H1 (cell line): ENCODE results near the gene TMEM163. TPM values are rescaled to one million over a fixed set of nuclear protein-coding genes. Genes with fewer than 3 reads are reported as not detected.

ENCODE experiments used
- CTCF ChIA-PET: fragments of 300-600 bp; sonication (Branson Sonifier 250); formaldehyde crosslinking; loops from one replicate; lab custom pipeline; 2021; ENCODE audit not compliant: partially characterized antibody; lab: Charles Lee
- POLR2A ChIA-PET: fragments of 300-600 bp; sonication (Branson Sonifier 250); formaldehyde crosslinking; loops from one replicate; lab custom pipeline; 2021; ENCODE audit warnings: inconsistent platforms; ENCODE audit not compliant: partially characterized antibody; lab: Charles Lee
- DNase-seq, 2 experiments: peaks; one replicate each; pipeline versions ENCODE4 v3.0.0 to v3.0.0-alpha.2; 2010 to 2022; ENCODE audit warnings: low spot score in 2 of 2, low read depth in 1 of 2, mixed read lengths in 1 of 2
- FAIRE-seq: peaks from 2 replicates; lab custom pipeline; 2011; peaks lifted over from hg19 to GRCh38; lab: Jason Lieb, UNC
- H2AFZ ChIP-seq: 2 replicates; pipeline ENCODE4 v1.8.1; 2012; ENCODE audit warnings: low read length, inconsistent platforms
- H2AK5ac ChIP-seq: 2 replicates; pipeline ENCODE4 v1.6.1; 2013; ENCODE audit warnings: low read depth, low read length
- H2BK120ac ChIP-seq: replicated peaks from 2 replicates; pipeline ENCODE3; 2013; ENCODE audit warnings: low read depth, low read length, inconsistent platforms
- H2BK12ac ChIP-seq: 2 replicates; pipeline ENCODE4 v1.6.1; 2013; ENCODE audit warnings: low read depth, low read length
- H2BK15ac ChIP-seq: 2 replicates; pipeline ENCODE4 v1.6.1; 2013; ENCODE audit warnings: low read length
- H2BK20ac ChIP-seq: 2 replicates; pipeline ENCODE4 v1.6.1; 2013; ENCODE audit warnings: low read length
- H2BK5ac ChIP-seq: 2 replicates; pipeline ENCODE4 v1.6.1; 2013; ENCODE audit warnings: low read depth, low read length
- H3K14ac ChIP-seq: 2 replicates; pipeline ENCODE4 v1.6.1; 2013; ENCODE audit warnings: inconsistent platforms; ENCODE audit not compliant: insufficient read length
- H3K18ac ChIP-seq: 2 replicates; pipeline ENCODE4 v1.6.1; 2013; ENCODE audit warnings: low read length; ENCODE audit errors: extremely low read depth
- H3K23ac ChIP-seq: 2 replicates; pipeline ENCODE4 v1.6.1; 2013; ENCODE audit warnings: inconsistent platforms; ENCODE audit not compliant: insufficient read length
- H3K23me2 ChIP-seq: 2 replicates; pipeline ENCODE4 v1.6.1; 2013; ENCODE audit warnings: low read depth, low read length
- H3K27ac ChIP-seq: 2 replicates; pipeline ENCODE4 v1.6.1; 2011; ENCODE audit warnings: low read depth, low read length, inconsistent platforms
- H3K27me3 ChIP-seq, 4 experiments: replicated peaks in 1 of 4; 1 replicate in 1 of 4; 2 replicates in 3 of 4; pipeline versions ENCODE4 v1.6.1 to v1.8.1; 2011 to 2013; ENCODE audit warnings: low read length in 3 of 4, mild to moderate bottlenecking in 3 of 4, inconsistent platforms in 2 of 4, mixed read lengths in 2 of 4, moderate library complexity in 1 of 4; ENCODE audit not compliant: control insufficient read depth in 3 of 4, insufficient read depth in 3 of 4; ENCODE audit errors: extremely low read depth in 1 of 4
- H3K36me3 ChIP-seq, 4 experiments: 2 replicates each; pipeline versions ENCODE4 v1.6.1 to v1.8.1; 2011 to 2013; ENCODE audit warnings: mild to moderate bottlenecking in 4 of 4, low read length in 3 of 4, moderate library complexity in 2 of 4, control low read depth in 1 of 4, inconsistent platforms in 1 of 4; ENCODE audit not compliant: insufficient read depth in 4 of 4, control insufficient read depth in 2 of 4
- H3K4ac ChIP-seq: replicated peaks from 2 replicates; pipeline ENCODE3; 2013; ENCODE audit warnings: low read length, low read depth, mixed read lengths, inconsistent platforms; ENCODE audit not compliant: insufficient read length
- H3K4me1 ChIP-seq, 4 experiments: replicated peaks in 1 of 4; 1 replicate in 1 of 4; 2 replicates in 3 of 4; pipeline versions ENCODE4 v1.6.1 to v1.8.1; 2011 to 2013; ENCODE audit warnings: low read length in 3 of 4, inconsistent platforms in 2 of 4, mixed read lengths in 1 of 4; ENCODE audit not compliant: insufficient read depth in 4 of 4, control insufficient read depth in 3 of 4
- H3K4me2 ChIP-seq, 2 experiments: 2 replicates each; pipeline versions ENCODE4 v1.6.1 to v1.8.1; 2011 to 2013; ENCODE audit warnings: low read depth in 2 of 2, low read length in 2 of 2, control low read depth in 1 of 2, inconsistent platforms in 1 of 2, mild to moderate bottlenecking in 1 of 2; ENCODE audit not compliant: insufficient read depth in 1 of 2
- H3K4me3 ChIP-seq, 4 experiments: fragments of 200-600, 300-600 bp in 1 of 4; sonication (generic), shearing (Covaris generic), sonication (Bioruptor Twin) in 1 of 4; 2 replicates each; pipeline versions ENCODE4 v1.5.1 to v1.8.1; 2011 to 2016; ENCODE audit warnings: low read length in 4 of 4, low read depth in 3 of 4, control low read depth in 2 of 4, inconsistent platforms in 2 of 4, mild to moderate bottlenecking in 2 of 4, mixed read lengths in 1 of 4, moderate library complexity in 1 of 4; ENCODE audit not compliant: insufficient read depth in 2 of 4; ENCODE audit errors: extremely low read depth in 1 of 4
- H3K56ac ChIP-seq: replicated peaks from 2 replicates; pipeline ENCODE3; 2013; ENCODE audit warnings: low read depth, mild to moderate bottlenecking, mixed read lengths, low read length, inconsistent platforms; ENCODE audit not compliant: insufficient read length
- H3K79me1 ChIP-seq: 2 replicates; pipeline ENCODE4 v1.6.1; 2013; ENCODE audit warnings: low read depth, low read length, control low read depth
- H3K79me2 ChIP-seq, 2 experiments: 2 replicates each; pipeline versions ENCODE4 v1.6.1 to v1.8.1; 2012 to 2013; ENCODE audit warnings: low read length in 2 of 2, mild to moderate bottlenecking in 2 of 2, inconsistent platforms in 1 of 2; ENCODE audit not compliant: insufficient read depth in 2 of 2, control insufficient read depth in 1 of 2
- H3K9ac ChIP-seq, 4 experiments: replicated peaks in 1 of 4; 1 replicate in 1 of 4; 2 replicates in 3 of 4; pipeline versions ENCODE4 v1.6.1 to v1.8.1; 2011 to 2013; ENCODE audit warnings: low read depth in 3 of 4, low read length in 3 of 4, control low read depth in 2 of 4, mild to moderate bottlenecking in 2 of 4, moderate library complexity in 2 of 4, inconsistent platforms in 1 of 4; ENCODE audit errors: extremely low read depth in 1 of 4
- H3K9me3 ChIP-seq, 2 experiments: 2 replicates each; pipeline versions ENCODE4 v1.6.1 to v1.8.1; 2012 to 2013; ENCODE audit warnings: mild to moderate bottlenecking in 2 of 2, moderate library complexity in 2 of 2, control low read depth in 1 of 2, inconsistent platforms in 1 of 2, low read depth in 1 of 2, low read length in 1 of 2, mixed read lengths in 1 of 2; ENCODE audit not compliant: insufficient read depth in 2 of 2
- H4K20me1 ChIP-seq, 2 experiments: replicated peaks in 1 of 2; 2 replicates each; pipeline versions ENCODE3 to v1.8.1; 2011 to 2013; ENCODE audit warnings: inconsistent platforms in 2 of 2, low read length in 2 of 2, mild to moderate bottlenecking in 1 of 2; ENCODE audit not compliant: insufficient read depth in 2 of 2, control insufficient read depth in 1 of 2
- H4K5ac ChIP-seq: 2 replicates; pipeline ENCODE4 v1.6.1; 2013; ENCODE audit warnings: low read length, low read depth, mixed read lengths, inconsistent platforms; ENCODE audit not compliant: insufficient read length
- H4K8ac ChIP-seq: 2 replicates; pipeline ENCODE4 v1.8.0; 2013; ENCODE audit warnings: mild to moderate bottlenecking, moderate library complexity, low read length, inconsistent platforms; ENCODE audit not compliant: insufficient read depth; ENCODE audit errors: extremely low read depth
- H4K91ac ChIP-seq: replicated peaks from 2 replicates; pipeline ENCODE3; 2013; ENCODE audit warnings: low read length, mixed read lengths, inconsistent platforms; ENCODE audit not compliant: insufficient read length
- BACH1 ChIP-seq: IDR thresholded peaks from 2 replicates; pipeline ENCODE4 v1.6.1; 2012; ENCODE audit warnings: low read length, improper control_type of control experiment
- BCL11A ChIP-seq, 2 experiments: IDR thresholded peaks; one replicate each; pipeline ENCODE4 v1.6.1; 2011; ENCODE audit warnings: low read depth in 2 of 2, low read length in 2 of 2, mild to moderate bottlenecking in 2 of 2
- CBX8 ChIP-seq: fragments of 300-800, 300-1000 bp; sonication (generic); IDR thresholded peaks from 2 replicates; pipeline ENCODE4 v1.7.1; 2016; ENCODE audit warnings: low read depth, low read length, borderline replicate concordance
- FOSL1 ChIP-seq: IDR thresholded peaks from 2 replicates; pipeline ENCODE4 v1.6.1; 2011; ENCODE audit warnings: mild to moderate bottlenecking, low read depth, low read length, moderate library complexity; ENCODE audit not compliant: insufficient read depth
- GABPA ChIP-seq: IDR thresholded peaks from 2 replicates; pipeline ENCODE4 v1.6.1; 2011; ENCODE audit warnings: mild to moderate bottlenecking, low read length, moderate library complexity, borderline replicate concordance; ENCODE audit not compliant: insufficient read depth
- HDAC6 ChIP-seq: IDR thresholded peaks from one replicate; pipeline ENCODE4 v1.7.1; 2012; ENCODE audit warnings: low read depth, mild to moderate bottlenecking, inconsistent platforms, low read length, moderate library complexity
- JUN ChIP-seq: IDR thresholded peaks from 2 replicates; pipeline ENCODE4 v1.6.1; 2011; ENCODE audit warnings: low read depth, mild to moderate bottlenecking, improper control_type of control experiment, low read length
- POLR2AphosphoS5 ChIP-seq: IDR thresholded peaks from 2 replicates; pipeline ENCODE4 v1.6.1; 2011; ENCODE audit warnings: low read depth, low read length
- RXRA ChIP-seq: IDR thresholded peaks from 2 replicates; pipeline ENCODE4 v1.6.1; 2011; ENCODE audit warnings: low read depth, mild to moderate bottlenecking, low read length, moderate library complexity; ENCODE audit not compliant: insufficient read depth
- SP2 ChIP-seq: IDR thresholded peaks from 2 replicates; pipeline ENCODE4 v1.6.1; 2012; ENCODE audit warnings: mild to moderate bottlenecking, low read length, inconsistent platforms
- SRF ChIP-seq: IDR thresholded peaks from 2 replicates; pipeline ENCODE4 v1.6.1; 2011; ENCODE audit warnings: mild to moderate bottlenecking, low read depth, low read length, moderate library complexity
- TCF12 ChIP-seq: IDR thresholded peaks from 2 replicates; pipeline ENCODE4 v1.6.1; 2011; ENCODE audit warnings: low read depth, mild to moderate bottlenecking, low read length
- ZNF274 ChIP-seq: IDR thresholded peaks from 2 replicates; pipeline ENCODE4 v1.7.0; 2012; ENCODE audit warnings: low read length, borderline replicate concordance; ENCODE audit errors: extremely low read depth
- WGBS, 2 experiments: shearing (Covaris generic) in 1 of 2; methylation state at CpG; one replicate each; pipeline versions ENCODE4 v1.1.6 to v1.1.7; 2013 to 2015; ENCODE audit warnings: low lambda C conversion rate in 2 of 2, mixed read lengths in 2 of 2, inconsistent platforms in 1 of 2, low coverage in 1 of 2, missing lambda C conversion rate in 1 of 2; ENCODE audit not compliant: insufficient replicate concordance in 2 of 2, insufficient coverage in 1 of 2, insufficient read length in 1 of 2; ENCODE audit errors: extremely low coverage in 1 of 2, missing lambda C conversion rate in 1 of 2; 5-methylcytosine and 5-hydroxymethylcytosine counted together
- polyA plus RNA-seq, 7 experiments: library from polyadenylated mRNA; depleted of rRNA in 3 of 7; stranded (reverse) in 5 of 7; unstranded in 2 of 7; fragments of >200 nt in 5 of 7; fragments of 200-250 nt in 2 of 7; gene quantifications; 1 replicate in 5 of 7; 2 replicates in 1 of 7; 4 replicates in 1 of 7; pipeline versions ENCODE4 v1.2.1 to v1.2.3, GENCODE V29; 2011 to 2013; ENCODE audit warnings: missing spikeins in 2 of 7, mixed read lengths in 2 of 7
- total RNA-seq: library from RNA; stranded (reverse); fragmentation: NEBNext Ultra II Directional; extraction: Animal tissue kit (Norgen Biotek cat#: 25700); gene quantifications from 2 replicates; pipeline ENCODE4 v1.2.1, GENCODE V29; 2021
- TF ChIP-seq, protein P1 (sequence below): IDR thresholded peaks from 2 replicates; pipeline ENCODE4 v1.6.1; 2011; ENCODE audit warnings: low read depth, mild to moderate bottlenecking, low read length; ENCODE audit not compliant: insufficient read depth
- TF ChIP-seq, protein P2 (sequence below): IDR thresholded peaks from 2 replicates; pipeline ENCODE4 v1.6.1; 2012; ENCODE audit warnings: inconsistent platforms

TMEM163 gene
- total and polyA plus RNA-seq, 2 of the 8 experiments (the other 6 are each of a cell fraction or from before 2014, with no cell fraction given), result 2.8 to 3.2 TPM

DNA sequence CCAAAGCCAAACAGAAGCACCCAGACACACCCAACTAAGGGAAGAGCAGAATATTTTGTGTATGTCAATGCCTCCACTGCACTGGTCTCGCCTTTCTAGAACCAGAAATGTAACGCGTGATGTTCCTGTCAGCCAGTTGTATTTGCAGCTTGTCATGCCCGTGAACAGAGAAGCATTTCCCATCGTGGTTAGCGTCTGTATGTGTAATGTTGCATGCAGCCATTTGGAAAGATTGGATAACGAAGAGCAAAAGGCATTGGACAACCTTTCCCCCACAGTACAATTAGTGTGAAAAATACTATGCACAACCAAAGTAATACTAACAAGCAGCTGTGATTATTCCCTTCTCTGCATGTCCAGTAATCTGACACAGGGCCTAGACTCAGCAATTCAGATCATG, 140.5 kb downstream of the TMEM163 start:
- H3K9ac ChIP-seq, result no peak overlapping the region
- H3K4me3 ChIP-seq, result no peak overlapping the region
- no peak overlapping the region for H3K14ac ChIP-seq
- H3K79me2 ChIP-seq, result no peaks in the 10 kb centered on the region
- no peak overlapping the region; the same call in 1 of the 2 replicates for H4K8ac ChIP-seq
- no peak for TF ChIP-seq JUN
- TF ChIP-seq HDAC6, result no peak
- no peak for TF ChIP-seq RXRA
- no peak for TF ChIP-seq GABPA
- TF ChIP-seq ZNF274, result no peak
- TF ChIP-seq SP2, result no peak
- TF ChIP-seq BACH1, result no peak
- no peak for TF ChIP-seq FOSL1
- no peak for TF ChIP-seq CBX8
- TF ChIP-seq, protein P1, sequence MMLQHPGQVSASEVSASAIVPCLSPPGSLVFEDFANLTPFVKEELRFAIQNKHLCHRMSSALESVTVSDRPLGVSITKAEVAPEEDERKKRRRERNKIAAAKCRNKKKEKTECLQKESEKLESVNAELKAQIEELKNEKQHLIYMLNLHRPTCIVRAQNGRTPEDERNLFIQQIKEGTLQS, result no peak
- TF ChIP-seq POLR2AphosphoS5, result no peak
- TF ChIP-seq, protein P2, sequence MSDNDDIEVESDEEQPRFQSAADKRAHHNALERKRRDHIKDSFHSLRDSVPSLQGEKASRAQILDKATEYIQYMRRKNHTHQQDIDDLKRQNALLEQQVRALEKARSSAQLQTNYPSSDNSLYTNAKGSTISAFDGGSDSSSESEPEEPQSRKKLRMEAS, result no peak
- no peak for TF ChIP-seq BCL11A (IDR thresholded peaks at IDR 0.05; ENCODE audit: low read depth in 2 of 2, low read length in 2 of 2)
- no peak for TF ChIP-seq TCF12
- no peak for TF ChIP-seq SRF
- H2AK5ac ChIP-seq, result no peak overlapping the region
- FAIRE-seq (no peak), DNase-seq (no peak)
- no peak overlapping the region for H2AFZ ChIP-seq
- no peaks in the 10 kb centered on the region for H3K36me3 ChIP-seq
- no peaks in the 10 kb centered on the region for H4K20me1 ChIP-seq
- H3K23me2 ChIP-seq, result no peaks in the 10 kb centered on the region
- no peak overlapping the region for H2BK120ac ChIP-seq
- H2BK20ac ChIP-seq, result no peak overlapping the region
- H3K23ac ChIP-seq, result no peak overlapping the region
- no peaks in the 10 kb centered on the region for H3K27me3 ChIP-seq
- H2BK15ac ChIP-seq, result no peak overlapping the region
- no peak overlapping the region for H4K91ac ChIP-seq
- POLR2A ChIA-PET, result no interaction called here
- no peaks in the 10 kb centered on the region for H3K79me1 ChIP-seq
- H3K4me2 ChIP-seq, result no peak overlapping the region
- H2BK5ac ChIP-seq, result no peak overlapping the region
- 86% methylated on average over 7 of the region's 7 CpGs; no CpG with 5 or more reads in 1 of the 2 experiments for WGBS, 2 experiments
- no peaks in the 10 kb centered on the region for H3K9me3 ChIP-seq
- CTCF ChIA-PET, result interaction anchor here (1.0 to 2.2 kb wide), 3 partner anchors 18 to 126 kb away, joined by 3 to 6 read pairs (median 3); no protein-coding TSS in a partner anchor
- H3K4me1 ChIP-seq, result no peaks in the 10 kb centered on the region; a peak in 1 of 7 replicates
- H3K56ac ChIP-seq, result no peak overlapping the region
- H3K4ac ChIP-seq, result no peak overlapping the region
- no peak overlapping the region for H3K27ac ChIP-seq
- H2BK12ac ChIP-seq, result no peak overlapping the region
- H3K18ac ChIP-seq, result no peak overlapping the region
- H4K5ac ChIP-seq, result no peak overlapping the region
